Fibroblast of pulmonary artery (primary cell): ENCODE results near the gene SNAP29.
"Not testable (repeated sequence)": the region's sequence is repeated elsewhere in the genome, so short reads cannot be mapped to it uniquely, and the experiment has no call there.

Source experiments
- DNase-seq: peaks from one replicate; pipeline ENCODE4 v3.0.0-alpha.2; 2010; ENCODE audit warnings: low read depth
- H3K4me3 ChIP-seq: replicated peaks from 2 replicates; pipeline ENCODE4 v1.5.1; 2011; ENCODE audit warnings: low read depth, mild to moderate bottlenecking, control low read depth, low read length, moderate library complexity
- CTCF ChIP-seq: IDR thresholded peaks from 2 replicates; pipeline ENCODE4 v1.5.1; 2011; ENCODE audit warnings: mild to moderate bottlenecking, control low read depth, low read length, inconsistent platforms; ENCODE audit errors: missing control alignments

Gene SNAP29

GRCh38 chr22:20814221-20814808 lies 44.5 kb upstream of the SNAP29 start:
- no peak for TF ChIP-seq CTCF
- DNase-seq = no peak
- H3K4me3 ChIP-seq = no peak overlapping the region

- no peak overlapping the region for H3K4me3 ChIP-seq
- no peak for DNase-seq
- no peak for TF ChIP-seq CTCF
Observed at GRCh38 chr22:20815477-20816050, 43.2 kb upstream of the SNAP29 start.

DNA sequence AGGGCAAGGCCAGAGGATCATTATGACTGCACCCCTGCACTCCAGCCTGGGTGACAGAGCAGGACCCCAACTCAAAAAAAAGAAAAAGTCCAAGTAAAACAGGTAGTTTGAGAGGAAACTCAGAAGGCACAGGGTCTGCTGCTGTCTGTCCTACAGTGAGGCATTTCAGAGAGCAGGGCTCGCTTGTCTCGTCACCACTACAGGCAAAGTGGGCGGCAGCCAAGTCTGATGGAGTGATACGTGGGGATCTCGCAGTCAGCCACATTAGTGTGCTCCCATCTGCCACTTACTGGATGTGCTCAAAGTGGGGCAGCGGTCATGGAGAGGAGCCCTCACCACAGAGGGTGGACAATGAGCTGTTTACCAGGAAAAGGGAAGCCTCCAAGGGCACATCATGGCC lies 42.2 kb upstream of the SNAP29 start:
- TF ChIP-seq CTCF = no peak
- no peak for DNase-seq
- no peak overlapping the region for H3K4me3 ChIP-seq

GRCh38 chr22:20818471-20818870 lies 40.3 kb upstream of the SNAP29 start:
- DNase-seq = no peak
- no peak for TF ChIP-seq CTCF
- no peak overlapping the region for H3K4me3 ChIP-seq

DNA sequence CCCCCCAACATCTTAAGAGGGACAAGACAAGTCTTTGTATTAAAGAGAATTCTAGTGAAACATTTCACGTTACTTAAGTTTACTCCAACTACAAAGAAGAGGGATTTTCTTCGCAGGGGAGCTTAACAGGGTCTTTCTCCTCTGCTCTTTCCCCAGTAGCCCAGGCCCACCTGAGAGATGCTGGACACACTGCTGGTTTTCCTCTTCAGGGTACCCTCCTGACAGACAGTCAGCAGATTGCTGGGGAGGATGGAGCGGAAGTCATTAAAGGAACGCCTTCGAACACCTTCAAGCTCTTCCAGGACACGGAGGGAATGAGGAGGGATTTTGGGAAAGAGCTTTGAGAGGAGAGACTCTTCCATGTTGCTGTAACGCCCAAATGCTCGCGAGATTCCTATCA lies 39.3 kb upstream of the SNAP29 start:
- DNase-seq = no peak
- TF ChIP-seq CTCF = no peak
- no peak overlapping the region for H3K4me3 ChIP-seq

GRCh38 chr22:20821717-20822239 lies 37.0 kb upstream of the SNAP29 start:
- DNase-seq = not testable (repeated sequence)

DNA sequence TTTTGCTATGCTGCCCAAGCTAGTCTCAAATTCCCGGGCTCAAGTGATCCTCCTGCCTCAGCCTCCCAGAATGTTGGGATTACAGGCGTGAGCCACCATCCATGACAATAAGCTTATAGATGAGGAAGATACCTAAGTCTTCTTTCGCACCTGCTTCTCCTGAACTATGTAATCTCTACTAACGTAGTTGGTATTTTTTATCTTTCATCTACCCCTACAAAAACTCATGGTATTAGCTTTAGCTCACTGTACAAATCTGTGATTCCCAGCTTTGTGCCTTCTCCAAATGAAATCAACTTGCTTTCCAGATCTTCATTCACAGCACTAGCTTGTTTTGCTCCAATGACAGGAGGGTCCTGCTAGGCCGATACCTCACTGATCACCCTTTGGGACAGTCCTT lies 36.6 kb upstream of the SNAP29 start:
- no peak for DNase-seq
- no peak for TF ChIP-seq CTCF
- H3K4me3 ChIP-seq = no peak overlapping the region

More at GRCh38 chr22:20821717-20822239, 37.0 kb upstream of the SNAP29 start:
- not testable (repeated sequence) for H3K4me3 ChIP-seq
